ENCODE data around the gene FAM177B. TPM values are rescaled to one million over a fixed set of nuclear protein-coding genes. Genes with fewer than 3 reads are reported as not detected.

The FAM177B gene
- total RNA-seq, 2 donors from 2014 or later: 8.5 to 19.5 TPM

DNA sequence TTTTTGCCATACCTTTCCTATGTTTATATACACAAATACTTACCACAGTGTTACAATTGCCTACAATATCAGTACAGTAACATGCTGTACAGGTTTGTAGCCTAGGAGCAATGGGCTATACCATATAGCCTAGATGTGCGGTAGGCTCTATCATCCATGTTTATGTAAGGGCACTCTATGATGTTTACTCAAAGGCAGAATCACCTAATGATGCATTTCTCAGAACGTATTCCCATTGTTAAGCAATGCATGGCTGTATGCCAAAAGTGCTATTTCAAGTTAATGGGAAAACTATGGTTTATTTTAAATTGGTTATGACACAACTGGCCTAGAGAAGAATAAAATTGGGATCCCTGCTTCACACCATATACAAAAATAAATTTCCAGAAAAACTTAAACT is 41.0 kb downstream of the FAM177B start:
- Histone ChIP-seq H3K27me3 (no peaks in the 10 kb centered on the region), H3K9me3 (no peaks in the 10 kb centered on the region), H3K36me3 (no peaks in the 10 kb centered on the region), H3K4me3 (no peak overlapping the region), H3K9ac (ENCODE audit: low read depth in 2 of 2, low read length in 2 of 2) (no peak overlapping the region), H3K4me1 (no peaks in the 10 kb centered on the region), H3K27ac (no peak overlapping the region)
- TF ChIP-seq, protein P1, sequence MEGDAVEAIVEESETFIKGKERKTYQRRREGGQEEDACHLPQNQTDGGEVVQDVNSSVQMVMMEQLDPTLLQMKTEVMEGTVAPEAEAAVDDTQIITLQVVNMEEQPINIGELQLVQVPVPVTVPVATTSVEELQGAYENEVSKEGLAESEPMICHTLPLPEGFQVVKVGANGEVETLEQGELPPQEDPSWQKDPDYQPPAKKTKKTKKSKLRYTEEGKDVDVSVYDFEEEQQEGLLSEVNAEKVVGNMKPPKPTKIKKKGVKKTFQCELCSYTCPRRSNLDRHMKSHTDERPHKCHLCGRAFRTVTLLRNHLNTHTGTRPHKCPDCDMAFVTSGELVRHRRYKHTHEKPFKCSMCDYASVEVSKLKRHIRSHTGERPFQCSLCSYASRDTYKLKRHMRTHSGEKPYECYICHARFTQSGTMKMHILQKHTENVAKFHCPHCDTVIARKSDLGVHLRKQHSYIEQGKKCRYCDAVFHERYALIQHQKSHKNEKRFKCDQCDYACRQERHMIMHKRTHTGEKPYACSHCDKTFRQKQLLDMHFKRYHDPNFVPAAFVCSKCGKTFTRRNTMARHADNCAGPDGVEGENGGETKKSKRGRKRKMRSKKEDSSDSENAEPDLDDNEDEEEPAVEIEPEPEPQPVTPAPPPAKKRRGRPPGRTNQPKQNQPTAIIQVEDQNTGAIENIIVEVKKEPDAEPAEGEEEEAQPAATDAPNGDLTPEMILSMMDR (IDR thresholded peaks at IDR 0.05): no peak
- no peak for DNase-seq
- intact Hi-C loops (cut with DNase I): no loop called here

DNA sequence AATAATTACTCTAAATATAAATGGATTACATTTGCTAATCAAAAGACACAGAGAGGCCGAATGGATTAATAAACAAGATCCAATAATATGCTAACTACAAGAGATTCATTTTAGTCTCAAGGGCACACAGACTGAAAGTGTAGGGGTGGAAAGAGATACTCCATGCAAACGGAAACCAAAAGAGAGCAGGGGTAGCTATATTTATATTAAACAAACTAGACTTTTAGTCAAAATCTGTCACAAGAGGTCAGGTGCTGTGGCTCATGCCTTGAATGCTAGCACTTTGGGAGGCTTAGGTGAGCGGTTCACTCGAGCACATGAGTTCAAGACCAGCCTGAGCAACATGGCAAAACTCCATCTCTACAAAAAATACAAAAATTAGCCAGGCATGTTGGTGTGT is 44.2 kb downstream of the FAM177B start:
- H3K4me1 ChIP-seq: no peaks in the 10 kb centered on the region
- DNase-seq: no peak
- no peaks in the 10 kb centered on the region for H3K36me3 ChIP-seq
- TF ChIP-seq, protein P1 (IDR thresholded peaks at IDR 0.05): no peak
- intact Hi-C loops (cut with DNase I): no loop called here
- H3K27me3 ChIP-seq: no peaks in the 10 kb centered on the region
- H3K4me3 ChIP-seq: no peak overlapping the region
- no peak overlapping the region for H3K9ac ChIP-seq (ENCODE audit: low read depth in 2 of 2, low read length in 2 of 2)
- H3K27ac ChIP-seq: no peak overlapping the region
- no peaks in the 10 kb centered on the region for H3K9me3 ChIP-seq

DNA sequence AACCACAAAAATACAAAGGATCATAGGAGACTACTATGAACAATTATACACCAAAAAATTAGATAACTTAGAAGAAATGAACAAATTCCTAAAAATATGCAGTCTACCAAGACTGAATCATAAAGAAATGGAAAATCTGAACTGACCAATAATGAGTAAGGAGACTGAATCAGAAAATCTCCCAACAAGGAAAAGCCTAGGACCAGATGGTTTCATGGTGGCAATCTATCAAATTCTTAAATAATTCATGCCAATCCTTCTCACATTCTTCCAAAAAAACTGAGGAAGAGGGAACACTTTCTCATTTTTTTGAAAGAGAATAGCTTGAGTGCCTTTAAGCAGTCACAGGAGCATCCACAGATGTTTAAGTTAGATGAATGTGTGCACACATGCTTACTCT is 46.0 kb downstream of the FAM177B start:
- no peaks in the 10 kb centered on the region for H3K9me3 ChIP-seq
- H3K4me1 ChIP-seq: no peaks in the 10 kb centered on the region
- H3K36me3 ChIP-seq: no peaks in the 10 kb centered on the region
- no peak overlapping the region for H3K27ac ChIP-seq
- DNase-seq: no peak
- intact Hi-C loops (cut with DNase I): no loop called here
- H3K9ac ChIP-seq (ENCODE audit: low read depth in 2 of 2, low read length in 2 of 2): no peak overlapping the region
- TF ChIP-seq, protein P1 (IDR thresholded peaks at IDR 0.05): no peak
- no peaks in the 10 kb centered on the region for H3K27me3 ChIP-seq
- no peak overlapping the region for H3K4me3 ChIP-seq

DNA sequence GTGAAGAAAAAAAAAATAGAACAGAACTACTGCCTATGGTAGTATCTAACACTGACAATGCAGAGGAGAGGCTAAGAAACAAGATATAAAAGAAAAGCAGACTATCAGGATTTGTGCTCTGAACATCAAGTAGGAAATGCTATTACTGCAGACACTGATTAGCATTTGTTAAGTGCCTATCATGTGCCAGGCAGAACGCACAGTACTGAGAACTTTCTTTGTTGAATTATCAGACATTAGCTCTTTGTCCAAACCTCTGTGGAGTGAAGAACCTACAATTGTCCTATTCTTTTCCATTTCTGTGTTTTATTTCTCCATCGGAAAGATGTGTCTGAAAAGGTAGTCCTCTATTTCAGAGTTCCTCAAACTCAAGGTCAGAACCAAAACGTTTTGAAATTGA is 47.4 kb downstream of the FAM177B start:
- intact Hi-C loops (cut with DNase I): no loop called here

DNA sequence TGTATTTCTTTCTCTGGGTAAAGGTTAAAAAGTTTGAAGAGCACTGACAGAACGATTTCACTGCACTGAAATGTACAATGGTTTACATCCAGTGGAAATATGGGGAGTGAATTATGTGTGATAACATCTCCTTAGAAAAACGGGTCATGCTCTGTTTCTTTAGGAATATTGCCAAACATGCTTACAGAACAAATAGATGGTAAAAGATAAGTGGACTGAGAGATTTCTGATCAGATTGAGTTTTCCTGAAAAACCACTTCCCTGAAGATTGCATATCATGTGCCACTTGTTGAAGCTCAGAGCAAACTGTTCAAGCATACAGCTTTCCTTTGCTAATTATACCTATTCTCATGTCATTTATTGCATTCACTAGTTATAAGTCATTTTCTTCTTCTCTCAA is 47.9 kb downstream of the FAM177B start:
- H3K27me3 ChIP-seq: no peaks in the 10 kb centered on the region
- TF ChIP-seq, protein P1 (IDR thresholded peaks at IDR 0.05): no peak
- no peaks in the 10 kb centered on the region for H3K36me3 ChIP-seq
- no peak overlapping the region for H3K4me3 ChIP-seq
- no peaks in the 10 kb centered on the region for H3K9me3 ChIP-seq
- intact Hi-C loops (cut with DNase I): no loop called here
- H3K4me1 ChIP-seq: no peaks in the 10 kb centered on the region
- H3K27ac ChIP-seq: no peak overlapping the region
- no peak for DNase-seq
- no peak overlapping the region for H3K9ac ChIP-seq (ENCODE audit: low read depth in 2 of 2, low read length in 2 of 2)

More for the DNA sequence above, 47.4 kb downstream of the FAM177B start:
- Histone ChIP-seq H3K36me3 (no peaks in the 10 kb centered on the region), H3K27me3 (no peaks in the 10 kb centered on the region), H3K9ac (ENCODE audit: low read depth in 2 of 2, low read length in 2 of 2) (no peak overlapping the region), H3K4me1 (no peaks in the 10 kb centered on the region), H3K27ac (no peak overlapping the region), H3K9me3 (no peaks in the 10 kb centered on the region), H3K4me3 (no peak overlapping the region)
- TF ChIP-seq, protein P1 (IDR thresholded peaks at IDR 0.05): no peak
- DNase-seq: no peak

DNA sequence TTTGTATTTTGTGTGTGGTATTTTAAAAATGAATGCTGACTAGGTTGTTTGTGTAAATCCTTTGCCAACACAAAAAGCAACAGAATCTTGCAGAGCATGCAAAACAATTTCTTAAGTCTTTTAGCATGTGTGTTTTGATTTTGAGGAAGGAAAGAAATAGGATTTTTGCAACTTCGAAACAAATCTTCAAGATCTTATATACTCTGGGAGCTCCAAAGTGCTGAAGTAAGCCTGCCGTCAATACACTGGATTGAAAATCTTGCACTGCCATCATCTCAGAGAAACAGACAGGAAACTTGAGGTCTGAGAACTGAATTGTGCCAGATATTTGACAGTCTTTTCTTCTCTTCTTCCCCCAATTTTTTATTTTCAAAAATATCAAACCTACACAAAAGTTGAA is 48.5 kb downstream of the FAM177B start:
- no peak for DNase-seq
- Histone ChIP-seq H3K36me3 (no peaks in the 10 kb centered on the region), H3K4me3 (no peak overlapping the region), H3K27me3 (no peaks in the 10 kb centered on the region), H3K4me1 (no peaks in the 10 kb centered on the region), H3K9ac (ENCODE audit: low read depth in 2 of 2, low read length in 2 of 2) (no peak overlapping the region), H3K9me3 (no peaks in the 10 kb centered on the region), H3K27ac (no peak overlapping the region)
- TF ChIP-seq, protein P1 (IDR thresholded peaks at IDR 0.05): no peak
- intact Hi-C loops (cut with DNase I): no loop called here
